PFSK-1 (cell line): ENCODE results near the gene B3GLCT.

Experiments
- POLR2AphosphoS5 ChIP-seq: IDR thresholded peaks from 2 replicates; pipeline ENCODE4 v1.6.1; 2012; ENCODE audit warnings: low read depth, mild to moderate bottlenecking, control low read depth, low read length, moderate library complexity
- TAF1 ChIP-seq: IDR thresholded peaks from 2 replicates; pipeline ENCODE4 v1.6.1; 2012; ENCODE audit warnings: low read length, control low read depth, borderline replicate concordance; ENCODE audit not compliant: insufficient read depth

- no peak for TF ChIP-seq POLR2AphosphoS5
- no peak for TF ChIP-seq TAF1
Observed at GRCh38 chr13:31204592-31204991, 4.8 kb downstream of the B3GLCT start.
